Panc1 (cell line): ENCODE measurements around the gene PAX7.

Experiments used
- POLR2AphosphoS5 ChIP-seq: IDR thresholded peaks from 2 replicates; pipeline ENCODE4 v1.6.1; 2012; ENCODE audit warnings: mild to moderate bottlenecking, low read depth, low read length, moderate library complexity
- TCF7L2 ChIP-seq: IDR thresholded peaks from 2 replicates; pipeline ENCODE4 v1.6.1; 2011; ENCODE audit warnings: mild to moderate bottlenecking, low read depth, low read length, inconsistent platforms
- TF ChIP-seq, protein P1 (sequence below): fragments of 450-650 bp; IDR thresholded peaks from 2 replicates; pipeline ENCODE4 v1.5.1; 2017; ENCODE audit warnings: mild to moderate bottlenecking
- TF ChIP-seq, protein P2 (sequence below), 2 experiments: IDR thresholded peaks; 2 replicates each; pipeline ENCODE4 v1.6.1; 2011 to 2012; ENCODE audit warnings: low read depth in 2 of 2, control low read depth in 1 of 2, low read length in 1 of 2, mild to moderate bottlenecking in 1 of 2, moderate library complexity in 1 of 2; ENCODE audit not compliant: insufficient read depth in 1 of 2

DNA sequence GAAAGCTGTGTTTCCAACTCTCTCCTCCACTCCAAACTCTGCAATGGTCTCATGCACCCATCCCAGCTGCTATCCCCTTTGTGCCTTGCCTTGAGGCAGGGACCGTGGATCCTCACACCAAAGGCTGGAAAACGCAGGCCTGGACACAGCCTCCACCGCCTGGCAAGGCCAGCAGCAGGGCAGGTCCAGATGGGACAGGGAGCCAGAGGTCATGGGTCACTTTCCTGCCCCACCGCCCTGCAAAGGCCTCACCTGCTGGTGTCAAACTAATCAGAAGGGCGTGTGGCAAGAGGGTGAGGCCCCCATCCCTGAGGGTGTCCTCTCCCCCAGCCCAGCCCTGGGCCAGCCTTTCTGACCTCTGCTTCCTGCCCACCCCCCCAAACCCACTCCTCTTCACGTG lies 106.3 kb downstream of the PAX7 start:
- TF ChIP-seq, protein P1, sequence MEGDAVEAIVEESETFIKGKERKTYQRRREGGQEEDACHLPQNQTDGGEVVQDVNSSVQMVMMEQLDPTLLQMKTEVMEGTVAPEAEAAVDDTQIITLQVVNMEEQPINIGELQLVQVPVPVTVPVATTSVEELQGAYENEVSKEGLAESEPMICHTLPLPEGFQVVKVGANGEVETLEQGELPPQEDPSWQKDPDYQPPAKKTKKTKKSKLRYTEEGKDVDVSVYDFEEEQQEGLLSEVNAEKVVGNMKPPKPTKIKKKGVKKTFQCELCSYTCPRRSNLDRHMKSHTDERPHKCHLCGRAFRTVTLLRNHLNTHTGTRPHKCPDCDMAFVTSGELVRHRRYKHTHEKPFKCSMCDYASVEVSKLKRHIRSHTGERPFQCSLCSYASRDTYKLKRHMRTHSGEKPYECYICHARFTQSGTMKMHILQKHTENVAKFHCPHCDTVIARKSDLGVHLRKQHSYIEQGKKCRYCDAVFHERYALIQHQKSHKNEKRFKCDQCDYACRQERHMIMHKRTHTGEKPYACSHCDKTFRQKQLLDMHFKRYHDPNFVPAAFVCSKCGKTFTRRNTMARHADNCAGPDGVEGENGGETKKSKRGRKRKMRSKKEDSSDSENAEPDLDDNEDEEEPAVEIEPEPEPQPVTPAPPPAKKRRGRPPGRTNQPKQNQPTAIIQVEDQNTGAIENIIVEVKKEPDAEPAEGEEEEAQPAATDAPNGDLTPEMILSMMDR: no peak
- no peak for TF ChIP-seq POLR2AphosphoS5
- TF ChIP-seq TCF7L2: no peak
- TF ChIP-seq, protein P2, sequence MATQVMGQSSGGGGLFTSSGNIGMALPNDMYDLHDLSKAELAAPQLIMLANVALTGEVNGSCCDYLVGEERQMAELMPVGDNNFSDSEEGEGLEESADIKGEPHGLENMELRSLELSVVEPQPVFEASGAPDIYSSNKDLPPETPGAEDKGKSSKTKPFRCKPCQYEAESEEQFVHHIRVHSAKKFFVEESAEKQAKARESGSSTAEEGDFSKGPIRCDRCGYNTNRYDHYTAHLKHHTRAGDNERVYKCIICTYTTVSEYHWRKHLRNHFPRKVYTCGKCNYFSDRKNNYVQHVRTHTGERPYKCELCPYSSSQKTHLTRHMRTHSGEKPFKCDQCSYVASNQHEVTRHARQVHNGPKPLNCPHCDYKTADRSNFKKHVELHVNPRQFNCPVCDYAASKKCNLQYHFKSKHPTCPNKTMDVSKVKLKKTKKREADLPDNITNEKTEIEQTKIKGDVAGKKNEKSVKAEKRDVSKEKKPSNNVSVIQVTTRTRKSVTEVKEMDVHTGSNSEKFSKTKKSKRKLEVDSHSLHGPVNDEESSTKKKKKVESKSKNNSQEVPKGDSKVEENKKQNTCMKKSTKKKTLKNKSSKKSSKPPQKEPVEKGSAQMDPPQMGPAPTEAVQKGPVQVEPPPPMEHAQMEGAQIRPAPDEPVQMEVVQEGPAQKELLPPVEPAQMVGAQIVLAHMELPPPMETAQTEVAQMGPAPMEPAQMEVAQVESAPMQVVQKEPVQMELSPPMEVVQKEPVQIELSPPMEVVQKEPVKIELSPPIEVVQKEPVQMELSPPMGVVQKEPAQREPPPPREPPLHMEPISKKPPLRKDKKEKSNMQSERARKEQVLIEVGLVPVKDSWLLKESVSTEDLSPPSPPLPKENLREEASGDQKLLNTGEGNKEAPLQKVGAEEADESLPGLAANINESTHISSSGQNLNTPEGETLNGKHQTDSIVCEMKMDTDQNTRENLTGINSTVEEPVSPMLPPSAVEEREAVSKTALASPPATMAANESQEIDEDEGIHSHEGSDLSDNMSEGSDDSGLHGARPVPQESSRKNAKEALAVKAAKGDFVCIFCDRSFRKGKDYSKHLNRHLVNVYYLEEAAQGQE (IDR thresholded peaks at IDR 0.05; ENCODE audit: insufficient read depth in 1 of 2, low read depth in 2 of 2, low read length in 1 of 2): no peak
